Islet precursor cell (in vitro differentiated cells): ENCODE measurements around the gene SUZ12.
A peak's percentile ranks its signal among the peaks of the same experiment; 100 is the strongest.
"Not testable (repeated sequence)": the region's sequence is repeated elsewhere in the genome, so short reads cannot be mapped to it uniquely, and the experiment has no call there.

Experiments used
- DNase-seq: peaks from one replicate; pipeline ENCODE4 v3.0.0-alpha.2; 2018

Gene SUZ12

DNA sequence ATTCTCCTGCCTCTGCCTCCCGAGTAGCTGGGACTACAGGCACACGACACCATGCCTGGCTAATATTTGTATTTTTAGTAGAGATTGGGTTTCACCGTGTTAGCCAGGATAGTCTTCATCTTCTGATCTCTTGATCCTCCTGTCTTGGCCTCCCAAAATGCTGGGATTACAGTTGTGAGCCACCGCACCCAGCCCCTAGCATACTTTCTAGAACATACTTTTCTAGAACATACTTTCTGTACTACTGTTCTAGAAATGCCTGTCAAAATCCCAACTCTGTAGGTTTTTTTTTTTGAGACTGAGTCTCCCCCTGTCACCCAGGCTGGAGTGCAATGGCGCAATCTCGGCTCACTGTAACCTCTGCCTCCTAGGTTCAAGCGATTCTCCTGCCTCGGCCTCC, 27.3 kb downstream of the SUZ12 start:
- not testable (repeated sequence) for DNase-seq

DNA sequence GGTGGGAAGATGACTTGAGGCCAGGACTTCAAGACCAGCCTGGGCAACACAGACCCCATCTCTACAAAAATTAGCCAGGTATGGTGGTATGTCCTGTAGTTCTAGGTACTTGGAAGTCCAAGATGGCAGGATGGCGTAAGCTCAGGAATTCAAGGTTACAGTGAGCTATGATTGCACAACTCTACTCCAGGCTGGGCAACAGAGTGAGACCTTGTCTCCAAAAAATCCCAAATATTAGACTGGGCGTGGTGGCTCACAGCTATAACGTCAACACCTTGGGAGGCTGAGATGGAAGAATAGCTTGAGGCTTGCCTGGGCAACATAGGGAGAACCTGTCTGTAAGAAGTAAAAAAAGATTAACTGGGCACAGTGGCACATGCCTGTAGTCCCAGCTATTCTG, 30.8 kb downstream of the SUZ12 start:
- no peak for DNase-seq

- not testable (repeated sequence) for DNase-seq
Observed at GRCh38 chr17:31970416-31970815, 33.6 kb downstream of the SUZ12 start.

DNA sequence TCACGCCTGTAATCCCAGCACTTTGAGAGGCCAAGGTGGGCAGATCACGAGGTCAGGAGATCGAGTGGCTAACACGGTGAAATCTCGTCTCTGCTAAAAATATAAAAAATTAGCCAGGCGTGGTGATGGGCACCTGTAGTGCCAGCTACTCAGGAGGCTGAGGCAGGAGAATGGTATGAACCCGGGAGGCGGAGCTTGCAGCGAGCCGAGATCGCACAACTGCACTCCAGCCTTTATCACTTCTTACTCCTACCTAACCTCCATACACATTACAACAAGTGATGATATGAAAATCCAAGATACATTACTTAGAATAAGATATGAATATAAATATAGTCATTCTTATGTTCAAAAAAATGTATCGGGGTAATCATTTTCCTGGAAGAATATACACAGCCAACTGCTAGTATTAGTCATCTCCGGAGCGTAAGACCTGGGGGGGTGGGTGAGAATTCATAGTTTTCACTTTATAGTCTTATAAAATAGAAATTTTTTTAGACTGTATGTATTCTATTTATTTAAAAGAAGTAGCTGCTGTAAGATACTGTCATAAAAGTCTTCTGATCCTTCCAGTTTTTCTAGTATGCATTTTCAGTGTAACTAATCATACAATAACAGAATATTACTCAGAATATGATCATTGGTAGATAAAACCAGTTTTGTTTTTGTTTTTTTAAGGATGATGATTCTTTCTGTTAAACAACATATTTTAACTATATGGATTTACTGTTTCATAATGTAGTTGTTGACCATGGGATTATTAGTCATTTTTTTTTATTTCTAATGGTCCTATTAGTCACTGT, 37.7 kb downstream of the SUZ12 start:
- DNase-seq, result not testable (repeated sequence)

DNA sequence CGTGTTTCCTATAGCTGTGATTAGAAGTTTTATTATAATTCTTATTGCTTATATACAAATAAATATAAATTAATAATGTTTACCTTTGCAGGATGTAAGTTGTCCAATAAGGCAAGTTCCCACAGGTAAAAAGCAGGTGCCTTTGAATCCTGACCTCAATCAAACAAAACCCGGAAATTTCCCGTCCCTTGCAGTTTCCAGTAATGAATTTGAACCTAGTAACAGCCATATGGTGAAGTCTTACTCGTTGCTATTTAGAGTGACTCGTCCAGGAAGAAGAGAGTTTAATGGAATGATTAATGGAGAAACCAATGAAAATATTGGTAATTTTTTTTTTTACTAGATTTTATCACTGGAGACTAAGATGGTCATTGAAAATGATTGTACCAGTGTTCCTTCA, 38.6 kb downstream of the SUZ12 start:
- DNase-seq, result not testable (repeated sequence)

GRCh38 chr17:31991821-31992220, 55.0 kb downstream of the SUZ12 start:
- DNase-seq, result not testable (repeated sequence)

GRCh38 chr17:31997005-31997404, 60.2 kb downstream of the SUZ12 start:
- no peak for DNase-seq

- peak; percentile 96 for DNase-seq
Observed at GRCh38 chr17:32006957-32007462, 70.2 kb downstream of the SUZ12 start, which contains the start of gene LRRC37B. TSS of gene LRRC37B (plus strand) at chr17:32007383. CDS start at chr17:32021393, 14,010 bp downstream.

GRCh38 chr17:32007463-32008298, 70.9 kb downstream of the SUZ12 start:
- peak; percentile 79 for DNase-seq

GRCh38 chr17:32009262-32009542, 72.4 kb downstream of the SUZ12 start:
- no peak for DNase-seq

DNA sequence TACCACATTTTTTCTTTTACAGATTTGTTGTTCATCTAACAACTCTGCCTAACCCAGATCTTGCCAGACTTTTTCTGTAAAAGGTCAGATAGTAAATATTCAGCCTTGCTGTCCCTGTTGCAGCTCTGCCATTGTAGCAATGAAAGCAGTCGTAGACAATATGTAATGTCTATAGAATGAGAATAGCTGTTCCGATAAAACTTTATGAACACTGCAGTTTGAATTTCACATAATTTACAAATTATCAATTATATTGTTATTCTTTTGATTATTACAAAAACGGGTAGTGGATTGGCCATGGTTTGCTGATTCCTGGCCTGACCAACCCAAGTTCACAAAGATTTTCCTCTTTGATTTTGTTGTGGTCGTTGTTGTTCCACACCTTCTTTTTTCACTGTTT, 73.3 kb downstream of the SUZ12 start:
- DNase-seq, result no peak

DNA sequence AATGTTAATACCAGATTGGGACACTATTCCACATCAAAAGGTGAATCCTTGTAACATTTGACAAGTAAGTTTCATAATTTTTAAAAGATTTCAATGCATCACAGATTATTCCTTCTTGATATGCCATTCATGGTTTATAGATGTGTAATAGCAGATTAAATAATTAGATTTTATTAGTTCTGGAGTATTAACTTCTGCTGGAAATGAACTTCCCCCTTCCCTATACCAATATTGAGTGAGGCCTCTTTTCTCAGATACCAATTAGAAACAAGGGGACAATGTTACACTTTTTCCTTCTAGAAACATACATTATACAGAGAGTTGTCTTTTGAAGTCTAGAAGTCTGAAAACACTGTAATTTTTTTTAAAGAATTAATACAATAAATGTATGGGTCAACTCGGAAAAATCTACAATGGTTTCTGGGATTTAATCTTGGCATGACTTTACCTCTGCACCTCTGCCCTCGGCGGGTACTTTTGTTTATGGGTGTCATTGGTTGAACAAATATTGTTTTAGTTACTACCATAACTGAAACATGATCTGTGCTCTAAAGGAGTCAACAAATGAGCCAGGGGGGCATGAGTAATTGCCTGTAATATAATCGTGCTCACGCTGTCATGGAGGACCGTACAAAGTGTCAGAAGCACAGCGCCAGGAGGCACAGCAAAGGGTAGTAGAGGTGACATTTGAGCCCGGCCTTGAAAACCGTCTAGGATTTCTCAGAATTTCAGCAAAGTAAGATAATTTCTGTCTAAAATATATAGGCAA, 78.6 kb downstream of the SUZ12 start:
- DNase-seq, result no peak

DNA sequence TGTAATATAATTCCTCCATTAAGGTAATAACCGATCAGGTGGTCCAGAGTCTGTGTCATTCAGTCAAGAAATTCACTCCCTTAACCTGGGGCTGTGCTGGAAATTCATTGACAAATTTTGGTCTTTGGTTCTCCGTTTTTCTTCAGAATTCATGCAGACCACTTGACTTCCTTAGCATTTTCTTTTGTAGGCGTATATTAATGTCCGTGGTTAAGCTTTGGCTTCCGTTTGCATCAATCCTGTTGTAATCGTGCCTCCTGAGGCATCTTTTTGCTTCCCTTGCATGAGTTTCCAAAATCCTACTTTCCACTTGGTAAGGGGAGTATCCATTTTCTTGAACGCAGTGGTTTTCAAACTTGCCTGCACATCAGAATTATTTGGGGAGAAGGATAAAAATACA, 79.4 kb downstream of the SUZ12 start:
- DNase-seq, result no peak

- DNase-seq, result no peak
Observed at GRCh38 chr17:32019228-32019627, 82.4 kb downstream of the SUZ12 start.

DNA sequence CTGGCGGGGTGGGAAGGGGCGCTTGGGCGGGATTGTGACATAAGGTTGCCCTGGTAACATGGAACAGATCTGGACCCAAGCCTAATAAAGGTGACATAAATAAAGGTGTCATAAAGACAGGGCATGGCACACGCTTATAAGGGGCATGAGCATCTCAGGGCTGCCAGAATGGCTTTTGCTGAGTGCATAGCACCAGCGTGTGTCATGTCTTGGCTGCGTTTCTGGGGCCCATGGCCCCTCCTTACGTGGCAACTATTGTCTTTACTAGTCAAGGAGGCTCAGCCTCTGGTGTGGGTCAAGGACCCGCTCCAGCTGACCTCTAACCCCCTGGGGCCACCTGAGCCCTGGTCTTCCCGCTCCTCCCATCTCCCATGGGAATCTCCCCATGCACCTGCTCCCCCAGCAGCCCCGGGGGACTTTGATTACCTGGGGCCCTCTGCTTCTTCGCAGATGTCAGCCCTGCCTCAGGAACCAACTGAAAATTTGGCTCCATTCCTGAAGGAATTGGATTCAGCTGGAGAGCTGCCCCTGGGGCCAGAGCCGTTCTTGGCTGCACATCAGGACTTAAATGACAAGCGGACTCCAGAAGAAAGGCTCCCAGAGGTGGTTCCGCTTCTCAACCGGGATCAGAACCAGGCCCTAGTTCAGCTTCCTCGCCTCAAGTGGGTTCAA, 84.3 kb downstream of the SUZ12 start:
- DNase-seq, result no peak

GRCh38 chr17:32021615-32021955, 84.8 kb downstream of the SUZ12 start:
- DNase-seq, result no peak

DNA sequence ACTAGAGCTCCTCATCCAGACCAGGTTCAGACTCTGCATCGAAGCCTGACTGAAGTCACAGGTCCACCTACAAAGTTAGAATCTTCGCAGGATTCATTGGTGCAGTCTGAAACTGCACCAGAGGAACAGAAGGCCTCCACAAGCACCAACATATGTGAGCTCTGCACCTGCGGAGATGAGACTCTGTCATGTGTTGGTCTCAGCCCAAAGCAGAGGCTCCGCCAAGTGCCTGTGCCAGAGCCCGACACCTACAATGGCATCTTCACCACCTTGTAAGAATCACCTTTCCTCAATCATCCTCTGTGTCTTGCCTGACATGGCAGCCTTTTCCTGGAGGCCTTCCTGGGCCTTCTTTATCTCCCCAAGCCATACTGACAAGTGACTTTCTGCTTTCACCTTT, 85.7 kb downstream of the SUZ12 start:
- DNase-seq, result not testable (repeated sequence)

- not testable (repeated sequence) for DNase-seq
Observed at GRCh38 chr17:32027271-32027670, 90.5 kb downstream of the SUZ12 start.

DNA sequence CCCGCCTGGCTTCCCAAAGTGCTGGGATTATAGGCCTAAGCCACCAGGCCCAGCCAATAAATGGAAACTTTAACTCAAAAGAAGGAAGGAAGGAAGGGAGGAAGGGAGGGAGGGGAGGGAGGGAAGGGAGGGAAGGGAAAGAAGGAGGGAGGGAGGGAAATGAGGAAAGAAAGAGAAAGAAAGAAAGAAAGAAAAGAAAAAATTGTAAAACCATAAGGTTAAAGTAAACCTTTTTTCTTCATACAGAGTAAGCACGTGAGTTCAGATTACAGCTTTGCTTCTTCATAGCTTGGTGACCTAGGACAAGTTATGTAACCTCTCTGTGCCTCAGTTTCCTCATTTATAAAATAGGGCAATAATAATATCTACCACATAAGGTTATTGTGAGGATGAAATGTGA, 96.4 kb downstream of the SUZ12 start:
- DNase-seq, result no peak

- DNase-seq, result not testable (repeated sequence)
Observed at GRCh38 chr17:32033812-32034211, 97.0 kb downstream of the SUZ12 start.

DNA sequence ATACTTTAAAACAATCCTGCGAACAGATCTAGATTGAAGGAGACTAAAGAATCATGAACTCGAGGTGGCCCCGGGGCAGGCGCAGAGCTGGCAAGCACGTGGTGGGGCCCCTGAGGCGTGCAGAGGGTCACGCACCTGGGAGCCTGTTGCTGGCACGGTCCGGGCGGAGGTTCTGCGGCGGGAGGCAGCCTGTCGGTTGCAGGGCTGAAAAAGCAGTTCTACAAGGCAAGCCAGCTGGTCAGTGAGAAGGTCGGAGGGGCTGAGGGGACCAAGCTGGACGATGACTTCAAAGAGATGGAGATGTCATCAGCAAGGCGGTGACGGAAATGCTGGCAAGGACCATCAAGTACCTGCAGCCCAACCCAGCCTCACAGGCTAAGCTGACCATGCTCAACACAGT, 103.4 kb downstream of the SUZ12 start:
- peak; percentile 23 for DNase-seq

DNA sequence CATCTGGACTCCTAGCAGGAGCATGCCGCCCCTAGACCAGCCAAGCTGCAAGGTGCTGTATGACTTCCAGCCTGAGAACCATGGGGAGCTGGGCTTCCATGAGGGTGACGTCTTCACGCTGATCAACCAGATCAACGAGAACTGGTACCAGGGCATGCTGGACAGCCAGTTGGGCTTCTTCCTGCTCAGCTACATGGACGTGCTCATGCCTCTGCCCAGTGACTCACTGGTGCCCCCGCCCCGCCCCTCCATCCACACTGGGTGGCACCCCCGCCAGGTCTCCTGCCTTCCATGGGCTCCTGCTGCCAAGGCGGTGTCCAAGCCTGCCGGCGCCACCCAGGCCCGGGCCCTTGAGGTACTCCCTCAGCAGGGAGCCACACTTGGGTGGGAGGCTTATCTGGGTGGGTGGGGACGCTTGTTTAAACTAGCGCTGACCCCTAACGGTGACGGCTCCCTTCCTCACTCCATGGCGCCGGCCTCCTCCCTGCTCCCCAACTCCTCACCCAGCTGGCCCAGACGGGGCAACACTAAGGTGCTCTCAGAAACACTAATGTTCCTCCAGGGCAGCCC, 104.6 kb downstream of the SUZ12 start:
- peak; percentile 45 for DNase-seq
